Fibroblast of skin of back (primary cell): ENCODE measurements around the gene RPS6KA1.

Experiments used
- DNase-seq: peaks from one replicate; pipeline ENCODE4 v3.0.0-alpha.2; 2013

The RPS6KA1 gene

GRCh38 chr1:26533951-26534509 is 4.5 kb downstream of the RPS6KA1 start:
- DNase-seq: no peak

DNA sequence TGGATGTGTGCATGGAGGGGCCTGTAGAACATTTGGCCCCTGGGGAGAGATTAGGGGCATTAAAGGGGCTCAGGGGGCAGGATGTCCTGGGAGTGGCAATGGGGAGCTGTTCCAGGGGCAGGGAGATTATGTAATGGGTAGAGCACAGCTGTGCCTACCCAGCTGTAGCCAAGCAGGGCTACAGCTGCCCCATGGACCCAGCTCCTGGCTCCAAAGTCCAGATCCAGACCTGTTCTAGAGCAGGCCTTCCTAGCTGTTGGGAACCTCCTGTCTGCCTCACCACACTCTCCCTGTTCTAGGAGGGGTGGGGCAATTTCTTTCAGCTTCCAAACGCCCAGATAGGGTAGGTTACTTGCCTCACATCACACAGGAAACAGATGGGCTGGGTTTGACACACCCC is 5.6 kb downstream of the RPS6KA1 start:
- DNase-seq: no peak

DNA sequence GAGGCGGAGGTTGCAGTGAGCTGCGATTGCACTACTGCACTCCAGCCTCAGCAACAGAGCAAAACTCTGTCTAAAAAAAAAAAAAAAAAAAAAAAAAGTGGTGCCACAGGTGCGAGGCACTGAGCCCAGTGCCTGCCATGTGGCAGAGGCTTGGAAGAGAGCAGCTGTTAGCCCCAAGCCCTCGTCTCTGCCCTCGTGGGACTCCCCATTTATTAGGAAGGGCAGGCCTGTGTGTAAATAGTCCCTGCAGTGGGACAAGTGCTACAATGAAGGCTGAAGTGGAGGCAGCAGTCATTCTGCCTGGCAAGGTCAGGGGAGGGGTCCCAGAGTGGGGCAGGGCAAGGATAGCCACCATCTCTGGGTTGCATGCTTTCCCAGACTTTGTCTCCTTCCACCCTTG is 6.5 kb downstream of the RPS6KA1 start:
- no peak for DNase-seq

- no peak for DNase-seq
These were observed 7.0 kb downstream of the RPS6KA1 start for GRCh38 chr1:26536521-26536920.

- DNase-seq: peak; percentile 12
These were observed 8.4 kb downstream of the RPS6KA1 start for GRCh38 chr1:26537951-26538352.

DNA sequence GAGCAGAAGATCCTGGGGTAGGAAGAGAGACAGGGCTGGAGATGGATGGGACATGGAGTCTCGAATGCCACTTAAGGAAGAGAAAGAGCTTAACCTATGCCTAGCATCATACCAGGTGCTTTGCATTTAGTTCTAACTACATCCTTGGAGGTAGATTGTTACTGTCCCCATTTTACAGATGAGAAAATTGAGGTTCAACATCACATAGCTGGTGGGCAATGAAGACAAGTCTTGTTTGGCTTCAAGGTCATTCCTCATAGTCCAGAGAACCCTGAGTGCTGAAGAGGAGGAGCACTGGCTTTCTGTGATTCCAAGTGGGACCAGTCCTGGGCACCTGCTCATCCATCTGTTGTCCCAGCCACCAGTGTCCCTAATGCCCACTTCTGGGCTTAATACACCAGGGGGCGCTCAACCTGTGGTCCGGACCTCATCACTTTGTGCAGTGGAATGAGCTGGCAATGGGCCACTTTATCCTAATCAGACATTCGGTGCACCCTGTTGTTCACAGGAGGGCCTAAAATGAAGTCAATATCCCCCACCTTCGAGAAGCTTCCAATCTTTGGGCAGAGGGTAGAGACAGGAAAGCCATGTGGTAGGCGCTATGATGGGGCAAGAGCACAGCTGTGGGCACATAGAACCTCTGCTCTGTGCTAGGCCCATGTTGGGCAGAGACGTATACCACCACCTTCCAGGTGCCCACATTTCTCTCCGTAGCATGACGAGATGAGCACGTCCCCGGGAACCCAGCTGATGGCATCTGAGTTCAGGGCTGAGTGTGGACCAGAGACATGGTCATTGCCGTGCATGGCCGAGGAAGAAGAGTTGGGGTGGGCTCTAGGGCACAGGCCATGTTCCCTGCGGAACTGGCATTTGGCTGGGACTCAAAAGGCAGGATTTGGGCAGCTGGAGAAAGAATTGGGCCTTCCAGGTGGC is 9.2 kb downstream of the RPS6KA1 start:
- DNase-seq: peak; percentile 52

DNA sequence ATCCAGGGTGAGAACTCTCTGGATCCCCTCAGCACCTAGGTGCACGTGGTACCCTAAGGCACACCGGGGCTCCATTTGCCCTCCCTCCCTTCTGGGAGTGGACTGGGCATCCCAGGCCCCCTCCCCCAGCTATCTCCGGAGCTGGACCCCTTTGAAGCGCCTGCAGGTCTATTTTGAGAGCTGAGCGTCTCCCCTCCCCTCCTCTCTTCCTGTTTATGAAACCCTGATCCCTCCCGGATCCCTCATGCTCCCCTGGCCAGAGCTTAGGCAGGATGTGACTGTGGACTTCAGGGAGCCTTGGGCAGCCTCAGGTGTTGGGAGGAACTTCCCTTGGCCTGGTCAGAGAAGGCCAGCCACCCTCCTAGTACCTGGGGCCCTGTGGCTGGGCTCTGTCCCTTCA is 10.2 kb downstream of the RPS6KA1 start:
- DNase-seq: no peak

DNA sequence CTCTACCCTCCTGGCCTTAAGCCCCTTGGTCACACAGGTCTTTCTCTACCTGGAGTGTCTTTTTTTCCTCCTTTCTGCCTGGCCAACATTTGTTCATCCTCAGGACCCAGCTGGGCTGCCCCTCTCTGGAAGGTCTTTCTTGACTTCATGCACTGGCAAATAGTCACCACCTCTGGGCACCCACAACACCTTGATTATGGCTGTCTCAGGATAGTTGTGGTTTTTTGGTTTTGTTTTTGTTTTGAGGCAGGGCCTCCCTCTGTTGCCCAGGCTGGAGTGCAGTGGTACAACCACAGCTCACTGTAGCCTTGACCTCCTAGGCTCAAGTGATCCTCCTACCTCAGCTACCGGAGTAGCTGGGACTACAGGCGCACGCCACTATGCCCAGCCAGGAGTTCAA is 10.8 kb downstream of the RPS6KA1 start:
- no peak for DNase-seq

GRCh38 chr1:26541431-26541815 is 11.9 kb downstream of the RPS6KA1 start:
- DNase-seq: no peak

GRCh38 chr1:26541816-26542711 is 12.5 kb downstream of the RPS6KA1 start:
- DNase-seq: peak; percentile 41

- DNase-seq: no peak
These were observed 13.3 kb downstream of the RPS6KA1 start for GRCh38 chr1:26542771-26543451.

- DNase-seq: no peak
These were observed 13.9 kb downstream of the RPS6KA1 start for GRCh38 chr1:26543462-26543861.

- no peak for DNase-seq
These were observed 14.6 kb downstream of the RPS6KA1 start for GRCh38 chr1:26544126-26544525.

- no peak for DNase-seq
These were observed 16.4 kb downstream of the RPS6KA1 start for GRCh38 chr1:26545969-26546323.

DNA sequence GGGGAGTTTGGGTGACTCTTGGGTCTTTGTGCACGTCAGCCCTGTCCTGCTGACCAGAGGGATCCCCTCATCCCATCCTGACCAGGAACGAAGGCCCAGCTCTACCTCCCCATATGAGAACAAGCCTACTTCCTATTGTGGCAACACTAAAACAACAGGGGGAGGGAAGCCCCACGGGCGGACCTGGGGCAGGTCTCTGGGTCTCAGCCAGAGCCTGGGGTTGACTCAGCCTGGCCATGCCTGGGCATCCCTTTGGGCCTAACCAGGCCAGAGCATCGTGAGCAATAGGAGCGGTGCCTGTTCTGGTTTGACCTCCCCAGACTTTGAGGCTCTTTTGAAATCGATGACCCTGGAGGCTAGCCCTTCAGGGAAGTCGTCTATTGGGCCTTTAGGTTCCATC is 16.8 kb downstream of the RPS6KA1 start:
- no peak for DNase-seq

GRCh38 chr1:26546819-26547218 is 17.3 kb downstream of the RPS6KA1 start:
- DNase-seq: no peak

DNA sequence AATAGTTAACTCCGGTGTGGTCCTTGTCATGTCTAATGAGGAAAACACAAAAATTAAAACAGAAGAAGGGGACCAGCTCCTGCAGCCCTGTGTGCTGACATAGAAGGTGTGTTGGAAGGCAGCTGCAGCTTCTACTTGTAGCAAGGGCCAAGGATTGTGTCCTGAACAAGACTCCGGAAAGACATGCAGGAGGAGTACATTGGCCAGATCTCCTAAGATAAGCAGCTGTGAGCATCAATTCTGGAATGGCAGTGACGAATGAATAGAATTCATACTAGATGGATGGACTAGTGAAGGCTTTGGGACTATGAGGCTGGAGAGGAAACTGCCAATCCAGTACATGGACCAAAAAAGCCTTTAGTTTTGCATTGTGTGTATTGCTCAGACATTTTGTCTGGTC is 19.3 kb downstream of the RPS6KA1 start:
- no peak for DNase-seq

DNA sequence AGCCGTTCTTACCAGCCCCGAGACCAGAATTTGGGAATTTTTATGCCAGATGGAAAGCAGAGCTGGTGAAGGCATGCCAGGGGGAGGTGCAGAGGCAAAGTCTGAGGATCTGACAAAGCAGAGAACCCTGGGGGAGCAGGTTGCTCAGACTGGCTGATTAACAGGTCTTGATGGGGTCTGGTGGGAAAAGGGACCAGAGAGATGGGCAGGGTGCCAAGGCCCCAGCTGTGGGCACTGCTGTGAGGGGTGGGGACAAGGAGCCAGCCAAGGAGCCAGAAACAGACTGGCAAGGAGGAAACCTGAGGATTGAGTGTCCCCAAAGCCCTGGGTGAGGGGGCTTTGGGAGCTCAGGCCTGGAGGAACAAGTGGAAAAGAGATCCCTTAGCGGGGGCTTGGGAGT is 21.4 kb downstream of the RPS6KA1 start:
- DNase-seq: no peak

DNA sequence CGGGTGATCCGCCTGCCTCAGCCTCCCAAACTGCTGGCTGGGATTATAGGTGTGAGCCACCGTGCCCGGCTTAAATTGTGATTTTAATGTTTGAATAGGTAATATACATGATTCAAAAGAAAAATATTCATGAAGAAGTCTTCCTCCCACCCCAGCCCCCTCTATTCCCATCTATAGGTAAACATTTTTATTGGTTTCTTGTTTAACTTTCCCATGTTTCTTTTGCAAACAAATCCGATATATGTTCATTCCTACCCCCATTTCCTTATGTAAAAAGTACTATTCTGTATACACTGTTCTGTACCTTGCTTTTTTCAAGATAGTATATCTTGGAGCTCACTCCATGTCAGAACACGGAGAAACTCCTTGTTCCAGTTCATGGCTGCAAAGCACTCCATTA is 23.2 kb downstream of the RPS6KA1 start:
- DNase-seq: no peak

DNA sequence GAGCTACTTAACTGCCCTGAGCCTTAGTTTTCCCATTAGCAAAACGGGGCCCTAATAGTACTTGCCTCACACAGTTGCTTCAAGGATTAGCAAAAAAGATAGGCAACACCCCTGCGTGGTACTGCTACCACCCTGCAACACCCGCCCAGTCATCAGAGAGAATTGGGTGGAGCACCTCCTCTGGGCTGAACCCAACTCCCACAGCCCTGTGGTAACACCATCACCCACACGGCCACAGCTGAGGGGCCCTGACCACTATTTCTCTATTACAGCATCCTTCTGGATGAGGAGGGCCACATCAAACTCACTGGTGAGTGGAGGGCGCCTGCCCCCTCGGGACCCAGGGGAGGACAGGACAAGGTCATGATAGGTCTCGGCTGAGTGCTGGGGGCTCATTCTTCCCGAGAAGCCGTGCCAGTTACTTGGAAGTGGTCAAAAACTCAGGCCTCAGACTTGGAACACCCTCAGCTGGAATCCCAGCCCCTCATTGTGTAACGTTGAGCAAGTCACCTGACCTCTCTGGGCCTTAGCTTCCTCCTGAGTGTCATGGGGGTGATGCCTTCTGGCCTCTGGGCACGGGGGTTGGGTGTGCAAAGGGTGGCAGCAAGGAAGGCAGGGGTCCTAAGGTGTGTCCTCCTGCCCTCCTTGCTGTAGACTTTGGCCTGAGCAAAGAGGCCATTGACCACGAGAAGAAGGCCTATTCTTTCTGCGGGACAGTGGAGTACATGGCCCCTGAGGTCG is 24.6 kb downstream of the RPS6KA1 start:
- no peak for DNase-seq

- DNase-seq: no peak
These were observed 25.2 kb downstream of the RPS6KA1 start for GRCh38 chr1:26554781-26555180.

GRCh38 chr1:26555550-26555981 is 26.0 kb downstream of the RPS6KA1 start:
- peak; percentile 71 for DNase-seq
